HG02840 (cell line): ENCODE results near the gene LBX2.
A peak's percentile ranks its signal among the peaks of the same experiment; 100 is the strongest.

ENCODE experiments used
- ATAC-seq: cut with Tn5 transposase; IDR thresholded peaks from one replicate; pipeline ENCODE4 v1.9.1; 2021; ENCODE audit warnings: mild to moderate bottlenecking, moderate library complexity, moderate number of reproducible peaks; ENCODE audit not compliant: unreplicated experiment, low FRiP score

The LBX2 gene, protein sequence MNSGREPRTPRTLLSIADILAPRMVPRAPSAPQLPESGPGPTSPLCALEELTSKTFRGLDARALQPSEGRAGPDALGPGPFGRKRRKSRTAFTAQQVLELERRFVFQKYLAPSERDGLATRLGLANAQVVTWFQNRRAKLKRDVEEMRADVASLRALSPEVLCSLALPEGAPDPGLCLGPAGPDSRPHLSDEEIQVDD

DNA sequence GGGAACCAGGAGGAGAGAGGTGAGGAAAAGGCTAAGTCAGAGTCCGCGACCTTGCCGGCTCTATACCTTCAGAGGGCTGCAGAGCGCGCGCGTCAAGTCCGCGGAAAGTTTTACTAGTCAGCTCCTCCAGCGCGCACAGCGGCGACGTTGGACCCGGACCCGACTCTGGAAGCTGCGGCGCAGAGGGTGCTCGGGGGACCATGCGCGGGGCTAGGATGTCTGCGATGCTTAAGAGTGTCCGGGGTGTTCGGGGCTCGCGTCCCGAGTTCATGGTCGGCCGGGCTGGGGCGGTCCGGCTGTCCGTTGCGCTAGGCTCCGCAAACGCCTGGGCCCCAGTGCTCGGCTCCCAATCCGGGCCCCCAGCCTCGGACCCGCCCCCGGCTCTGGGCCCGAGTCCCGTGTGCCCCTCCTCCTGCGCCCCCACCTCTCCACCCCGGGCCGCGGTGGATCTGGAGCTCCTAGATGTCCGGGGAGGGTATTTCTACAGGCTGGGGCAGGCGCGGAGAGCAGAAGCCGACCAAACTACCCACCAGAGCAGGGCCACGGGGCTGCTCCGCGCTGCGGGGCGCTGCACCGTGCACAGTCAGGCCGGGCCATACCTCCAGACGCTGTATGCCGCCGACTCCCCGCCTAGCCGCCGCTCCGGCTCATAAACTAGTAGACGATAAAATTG is at the start of gene LBX2:
LBX2 (minus strand) TSS at position 337 of the 673 bp plus-strand sequence; CDS start at position 271, 66 bp downstream.
- no peak for ATAC-seq

DNA sequence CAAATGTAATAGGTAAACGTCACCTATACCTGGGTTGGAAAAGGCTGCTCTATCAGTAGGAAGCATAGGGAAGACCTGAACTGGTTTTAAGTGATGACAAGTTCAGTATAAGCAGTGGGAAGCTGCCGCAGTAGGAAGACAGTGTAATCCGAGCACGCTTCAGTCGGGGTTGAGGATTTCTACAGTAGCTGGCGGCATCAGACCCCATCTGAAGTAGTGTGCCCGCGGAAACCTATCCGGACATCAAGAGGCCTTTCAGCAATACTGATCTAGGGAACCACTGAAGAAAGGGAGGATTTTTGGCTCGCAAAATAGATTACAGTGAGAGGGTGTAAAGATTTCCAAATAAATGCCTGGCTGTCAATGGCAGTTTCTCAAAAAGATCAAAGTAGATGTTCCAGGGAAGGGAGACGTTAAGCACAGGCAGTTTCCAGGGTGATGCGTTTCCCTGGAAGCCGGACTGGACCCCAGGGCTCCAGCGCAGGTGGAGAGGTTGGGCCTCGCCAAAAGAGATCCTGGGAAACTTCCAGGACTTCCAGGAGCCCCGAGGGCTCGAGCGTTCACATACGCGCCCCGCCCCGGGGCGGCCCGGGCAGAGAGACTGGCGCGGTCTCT is 49.0 kb upstream of the LBX2 start:
- ATAC-seq = no peak

DNA sequence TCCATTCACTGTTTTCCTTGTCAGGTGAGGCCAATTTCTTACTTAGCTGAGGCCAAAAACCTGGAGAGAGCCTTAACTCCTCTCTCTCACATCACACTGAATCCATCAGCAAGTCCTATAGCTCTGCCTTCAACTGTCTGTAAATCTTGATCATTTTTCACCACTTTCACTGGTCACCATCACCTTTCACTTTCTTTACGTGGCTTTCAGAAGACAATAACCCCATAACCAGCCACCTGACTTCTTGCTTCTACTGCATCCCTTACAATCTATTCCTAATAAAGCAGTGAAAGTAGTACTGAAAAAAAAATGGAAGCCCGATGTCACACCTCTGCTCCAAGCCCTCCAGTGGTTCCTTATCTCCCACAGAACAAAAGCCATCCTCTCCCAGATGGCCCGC is 46.6 kb upstream of the LBX2 start:
- no peak for ATAC-seq

DNA sequence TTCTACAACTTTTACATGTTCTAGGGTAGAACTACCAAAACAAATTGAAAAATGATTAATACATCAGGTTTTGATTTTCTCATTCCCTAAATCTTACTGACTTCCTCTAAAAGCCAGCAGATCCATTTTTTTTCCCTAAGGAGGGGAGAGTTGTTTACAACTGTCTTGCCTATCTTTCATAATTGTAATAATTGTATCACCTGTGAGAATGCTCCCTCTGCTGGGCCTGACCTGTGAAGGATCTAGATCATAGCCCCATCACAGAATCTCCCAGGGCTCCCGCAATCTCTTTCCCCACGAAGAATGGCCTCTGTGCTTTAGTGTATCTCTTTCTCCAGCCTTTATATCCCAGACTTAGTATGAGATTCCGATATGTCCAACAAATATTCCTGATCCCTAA is 45.2 kb upstream of the LBX2 start:
- no peak for ATAC-seq

DNA sequence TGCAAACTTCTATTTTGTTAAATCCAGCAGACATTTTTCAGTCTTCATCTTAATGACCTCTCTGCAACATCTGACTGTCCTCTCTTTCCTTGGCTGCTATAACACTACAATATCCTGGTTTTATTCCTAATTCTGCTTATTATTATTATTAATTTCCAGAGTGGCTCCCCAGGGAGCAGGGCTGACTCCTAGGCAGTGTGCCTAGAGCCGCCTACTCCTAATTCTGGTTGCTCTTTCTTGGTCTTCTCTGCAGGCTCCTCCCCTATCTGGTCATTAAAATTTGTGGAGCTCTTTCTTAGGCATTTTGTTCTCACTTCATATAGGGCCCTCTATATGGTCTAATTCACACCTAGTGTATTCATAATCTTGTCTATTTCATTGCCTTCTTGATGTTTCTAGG is 43.6 kb upstream of the LBX2 start:
- no peak for ATAC-seq

DNA sequence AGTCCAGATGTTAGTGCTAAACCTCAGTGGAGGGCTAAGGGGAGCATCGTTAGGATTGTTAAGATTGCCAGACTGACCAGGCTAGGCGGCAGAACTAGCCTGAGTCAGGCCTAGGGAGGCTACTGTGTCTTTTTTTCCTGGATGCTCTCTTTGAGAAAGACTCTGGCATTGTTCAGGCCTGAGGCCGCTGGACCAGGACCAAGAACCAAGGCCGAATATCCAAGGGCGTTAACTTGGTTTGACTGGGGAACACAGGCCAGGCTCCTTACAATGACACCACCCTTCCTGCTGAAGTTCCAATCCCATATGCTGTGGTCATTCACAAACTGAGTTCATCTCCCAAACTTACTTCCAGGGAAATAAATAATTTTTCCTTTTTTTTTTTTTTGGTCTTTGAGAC is 40.9 kb upstream of the LBX2 start:
- no peak for ATAC-seq

DNA sequence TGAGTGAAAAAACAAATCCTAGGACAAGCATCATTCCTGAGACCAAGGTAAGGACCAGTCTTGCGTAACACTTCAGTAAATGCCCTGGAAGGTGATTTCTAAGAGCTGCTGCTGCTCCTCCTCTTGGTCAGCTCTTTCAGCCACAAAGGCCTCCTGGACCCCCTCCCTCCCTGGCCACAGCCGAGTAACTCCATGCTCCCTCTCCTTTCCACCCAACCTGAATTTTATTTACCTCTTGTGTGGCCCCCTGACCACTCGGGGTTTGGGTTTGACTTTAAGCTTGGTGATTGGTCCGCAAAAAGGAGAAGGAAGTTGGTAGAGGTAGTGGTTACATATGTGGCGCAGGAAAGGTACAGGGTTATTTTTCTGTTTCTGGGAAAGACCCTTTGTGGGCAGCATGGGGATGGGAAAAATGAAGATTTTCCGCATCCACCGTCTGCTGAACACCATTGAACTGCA is 39.5 kb upstream of the LBX2 start:
- peak; percentile 52 for ATAC-seq

DNA sequence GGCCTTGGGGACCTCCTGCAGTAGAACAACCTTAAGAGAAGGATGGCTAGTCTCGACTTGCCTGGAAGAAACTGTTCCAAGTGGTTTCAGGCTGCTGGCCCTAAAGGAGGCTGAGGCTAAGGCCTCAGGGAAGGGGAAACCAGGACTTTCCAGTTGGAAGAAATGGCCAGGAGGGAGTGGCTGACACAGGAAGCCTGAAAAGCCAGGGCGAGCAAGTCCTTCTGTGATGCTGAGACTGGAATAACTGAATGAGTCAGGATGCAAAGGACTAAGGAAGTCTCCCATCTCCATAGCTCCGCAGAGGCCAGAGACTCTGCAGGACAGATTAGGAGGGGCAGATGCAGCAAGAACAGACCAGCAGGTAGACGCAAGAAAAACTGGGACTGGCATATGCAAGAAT is 37.7 kb upstream of the LBX2 start:
- no peak for ATAC-seq

DNA sequence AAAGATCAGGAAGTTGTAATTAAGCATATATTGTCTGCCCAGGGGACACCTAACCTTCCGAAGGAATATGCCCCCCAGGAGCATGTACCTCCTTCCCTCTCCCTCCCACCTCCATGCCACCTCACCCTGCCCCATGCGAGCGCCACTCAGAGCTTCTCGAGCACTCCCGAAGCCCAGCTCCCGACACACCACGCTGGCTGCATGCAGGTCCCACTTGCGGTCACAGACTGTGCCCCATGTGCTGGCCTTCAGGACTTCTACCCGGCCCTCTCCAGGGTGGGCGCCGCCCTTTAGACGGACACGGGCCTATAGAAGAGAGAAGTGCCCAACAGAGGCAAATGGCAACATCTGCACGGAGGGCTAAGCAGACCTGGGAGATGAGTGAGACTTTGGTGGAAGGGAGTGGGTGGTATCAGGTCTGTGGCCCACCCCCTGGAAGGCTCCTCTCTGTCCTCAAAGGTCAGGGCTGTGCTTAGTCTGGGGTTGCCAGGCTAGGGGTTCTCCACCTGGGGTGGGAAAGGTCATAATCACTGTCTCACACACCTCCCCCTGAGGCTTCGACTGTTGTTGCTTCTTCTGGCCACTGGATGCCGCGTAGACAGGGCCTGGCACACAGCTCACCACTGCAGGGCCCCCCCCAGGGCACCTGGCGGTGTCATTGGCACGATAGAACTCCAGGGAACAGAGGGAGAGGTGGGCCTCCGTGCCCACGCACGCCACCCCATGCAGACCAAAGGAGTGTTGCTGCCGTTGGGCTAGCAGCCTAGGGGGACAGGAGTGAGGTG is 37.0 kb upstream of the LBX2 start:
- no peak for ATAC-seq

DNA sequence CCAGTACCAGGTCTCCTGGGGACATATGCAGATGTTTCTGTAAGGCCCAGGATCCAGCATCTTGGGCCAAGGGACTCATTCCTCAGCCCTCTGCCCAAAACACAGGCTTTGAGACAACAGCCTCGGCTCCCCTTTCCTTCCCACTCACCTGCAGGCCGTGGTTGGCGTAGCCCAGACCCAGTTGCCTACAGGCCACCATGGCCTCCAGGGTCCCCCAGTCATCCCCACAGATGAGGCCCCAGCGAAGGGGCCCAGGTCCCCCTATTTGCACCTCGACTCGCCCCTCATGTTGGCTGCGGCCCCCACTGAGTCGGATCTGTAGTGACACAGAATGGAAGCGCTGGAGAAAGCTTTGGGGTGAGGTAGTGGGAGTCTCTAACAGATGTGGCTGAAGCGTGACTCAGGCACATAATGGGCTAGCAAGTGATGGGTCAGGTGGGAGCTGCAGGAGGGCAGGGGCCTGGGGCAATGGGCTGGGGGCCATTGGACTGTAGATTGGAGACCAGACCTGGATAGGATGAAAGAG is 36.1 kb upstream of the LBX2 start:
- ATAC-seq = no peak

DNA sequence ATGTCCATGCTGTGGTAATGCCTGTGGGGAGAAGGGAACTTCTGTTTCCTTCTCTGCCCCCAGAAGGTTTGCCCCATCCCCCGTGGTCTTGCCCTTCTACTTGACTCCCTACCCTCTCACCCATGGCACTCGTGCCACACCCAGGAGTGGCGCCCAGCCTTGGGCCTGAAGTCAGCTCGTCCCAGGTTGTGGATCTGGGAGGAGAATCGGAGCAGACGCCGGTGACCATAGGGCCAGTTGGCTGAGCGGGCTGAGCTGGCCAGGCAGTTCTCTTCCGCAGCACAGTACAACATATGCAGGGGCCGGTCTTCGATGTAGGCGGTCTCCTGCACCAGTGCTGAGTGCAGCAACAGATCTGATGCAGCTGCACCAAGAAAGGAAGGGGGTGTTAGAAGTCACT is 35.0 kb upstream of the LBX2 start:
- ATAC-seq = no peak

DNA sequence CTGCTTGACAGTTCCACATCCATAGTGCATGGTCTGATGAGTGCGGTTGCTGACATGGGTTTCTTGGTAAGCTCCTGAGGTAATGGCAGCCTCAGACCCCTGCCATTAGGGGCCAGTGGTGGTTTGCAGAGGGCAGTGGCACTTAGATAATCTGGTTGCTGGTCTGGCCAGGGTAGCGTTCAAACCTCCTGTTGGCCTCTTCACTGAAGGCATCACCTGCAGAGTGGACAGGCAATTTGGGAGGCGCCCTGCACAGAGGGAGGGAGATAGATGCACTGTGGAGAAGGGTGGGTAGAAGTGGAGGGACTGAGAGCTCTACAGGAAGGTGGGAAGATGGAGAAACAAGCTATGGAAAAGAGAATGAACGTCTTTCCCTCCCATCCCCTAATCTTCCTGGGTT is 34.1 kb upstream of the LBX2 start:
- no peak for ATAC-seq

DNA sequence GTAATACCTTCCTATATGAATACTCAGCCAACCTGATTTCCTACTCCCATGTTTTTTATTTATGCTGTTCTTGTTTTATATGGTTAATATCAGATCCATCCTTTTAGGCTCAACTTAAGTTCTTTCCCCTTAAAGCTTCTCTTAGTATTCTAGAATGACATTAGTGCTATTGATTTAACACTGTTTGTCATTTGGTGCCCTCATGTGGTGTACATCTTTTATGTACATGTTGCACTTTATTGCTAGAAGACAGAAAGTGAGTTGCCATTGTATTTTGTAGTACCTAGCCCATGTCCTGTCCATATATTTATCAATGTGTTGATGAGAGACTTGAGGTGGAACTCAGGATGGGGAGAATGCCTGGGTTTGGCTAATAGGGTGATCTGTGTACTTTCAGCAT is 32.8 kb upstream of the LBX2 start:
- no peak for ATAC-seq

DNA sequence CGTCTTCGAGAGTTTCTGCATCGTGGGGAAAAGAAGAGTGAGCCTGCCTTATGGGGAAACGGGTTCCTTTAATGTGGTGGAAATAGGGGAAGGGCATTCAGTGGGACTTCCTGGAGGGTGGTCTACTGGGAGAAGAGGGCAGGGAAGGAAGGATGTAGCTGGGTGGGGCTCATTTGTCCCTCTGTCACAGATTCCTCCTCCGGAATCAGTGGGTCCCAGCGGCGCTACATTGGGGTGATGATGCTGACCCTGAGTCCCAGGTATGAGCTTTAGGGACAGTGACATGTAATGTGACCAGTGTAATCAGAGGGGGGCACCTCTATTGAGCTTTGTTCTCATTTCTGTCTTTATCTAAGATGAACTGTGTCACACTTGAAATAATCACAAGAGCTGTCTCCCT is 32.3 kb upstream of the LBX2 start:
- no peak for ATAC-seq

DNA sequence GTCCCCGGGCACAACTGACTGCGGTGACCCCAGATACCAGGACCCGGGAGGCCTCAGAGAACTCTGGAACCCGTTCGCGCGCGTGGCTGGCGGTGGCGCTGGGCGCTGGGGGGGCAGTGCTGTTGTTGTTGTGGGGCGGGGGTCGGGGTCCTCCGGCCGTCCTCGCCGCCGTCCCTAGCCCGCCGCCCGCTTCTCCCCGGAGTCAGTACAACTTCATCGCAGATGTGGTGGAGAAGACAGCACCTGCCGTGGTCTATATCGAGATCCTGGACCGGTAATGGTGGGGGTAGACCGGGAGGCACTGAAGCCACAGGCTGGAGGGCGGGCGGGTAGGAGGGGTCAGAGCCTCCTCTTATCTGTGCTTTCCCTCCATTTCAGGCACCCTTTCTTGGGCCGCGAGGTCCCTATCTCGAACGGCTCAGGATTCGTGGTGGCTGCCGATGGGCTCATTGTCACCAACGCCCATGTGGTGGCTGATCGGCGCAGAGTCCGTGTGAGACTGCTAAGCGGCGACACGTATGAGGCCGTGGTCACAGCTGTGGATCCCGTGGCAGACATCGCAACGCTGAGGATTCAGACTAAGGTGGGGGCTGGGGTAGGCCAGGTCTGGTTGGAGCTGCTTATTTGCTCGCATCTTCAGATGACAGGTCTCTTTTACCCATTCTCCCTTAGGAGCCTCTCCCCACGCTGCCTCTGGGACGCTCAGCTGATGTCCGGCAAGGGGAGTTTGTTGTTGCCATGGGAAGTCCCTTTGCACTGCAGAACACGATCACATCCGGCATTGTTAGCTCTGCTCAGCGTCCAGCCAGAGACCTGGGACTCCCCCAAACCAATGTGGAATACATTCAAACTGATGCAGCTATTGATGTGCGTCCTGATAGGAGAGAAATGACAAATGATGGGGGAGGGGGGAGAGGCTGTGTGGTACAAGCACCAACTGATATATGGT is 31.1 kb upstream of the LBX2 start:
- ATAC-seq = peak; percentile 26

DNA sequence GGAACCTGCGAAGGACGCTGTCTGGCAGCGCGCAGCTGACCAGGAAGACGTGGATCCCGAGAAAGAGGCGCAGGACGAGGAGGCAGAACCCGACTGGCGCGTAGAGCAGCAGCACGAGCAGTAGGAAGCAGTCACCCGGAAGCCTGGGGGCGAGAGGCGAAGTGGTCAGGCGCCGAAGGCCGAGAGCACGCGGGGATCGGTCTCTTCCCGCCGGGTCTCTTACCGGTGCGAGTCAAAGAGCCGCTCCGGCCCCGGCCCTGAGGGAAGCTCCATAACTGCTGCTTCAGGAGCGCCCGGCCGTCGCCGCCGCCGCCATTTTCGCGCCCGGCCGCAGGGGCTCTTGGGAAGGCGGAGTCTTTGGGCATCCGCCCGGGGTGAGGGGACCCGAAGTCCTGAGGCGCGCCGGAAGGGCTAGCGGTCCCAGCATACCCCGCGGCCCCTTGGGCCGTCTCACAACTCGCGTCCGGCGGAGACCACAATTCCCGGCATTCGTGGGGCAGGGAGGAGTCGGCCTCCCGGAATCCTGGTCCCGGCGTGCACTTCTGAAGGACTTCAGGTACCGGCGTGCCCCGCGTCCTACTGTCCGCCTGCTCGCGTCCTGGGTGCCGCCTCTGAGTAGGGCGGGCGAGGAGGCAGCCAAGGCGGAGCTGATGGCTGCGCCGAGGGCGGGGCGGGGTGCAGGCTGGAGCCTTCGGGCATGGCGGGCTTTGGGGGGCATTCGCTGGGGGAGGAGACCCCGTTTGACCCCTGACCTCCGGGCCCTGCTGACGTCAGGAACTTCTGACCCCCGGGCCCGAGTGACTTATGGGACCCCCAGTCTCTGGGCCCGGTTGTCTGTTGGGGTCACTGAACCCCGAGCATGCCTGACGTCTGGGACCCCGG is 30.2 kb upstream of the LBX2 start, which contains the start of the genes AUP1 and HTRA2:
AUP1 (minus strand) TSS at position 350 of the 882 bp plus-strand sequence; CDS start at position 273, 77 bp downstream.
HTRA2 (plus strand) TSS at position 577 of the 882 bp plus-strand sequence; CDS start at position 651, 74 bp downstream.
- peak; percentile 77 for ATAC-seq

DNA sequence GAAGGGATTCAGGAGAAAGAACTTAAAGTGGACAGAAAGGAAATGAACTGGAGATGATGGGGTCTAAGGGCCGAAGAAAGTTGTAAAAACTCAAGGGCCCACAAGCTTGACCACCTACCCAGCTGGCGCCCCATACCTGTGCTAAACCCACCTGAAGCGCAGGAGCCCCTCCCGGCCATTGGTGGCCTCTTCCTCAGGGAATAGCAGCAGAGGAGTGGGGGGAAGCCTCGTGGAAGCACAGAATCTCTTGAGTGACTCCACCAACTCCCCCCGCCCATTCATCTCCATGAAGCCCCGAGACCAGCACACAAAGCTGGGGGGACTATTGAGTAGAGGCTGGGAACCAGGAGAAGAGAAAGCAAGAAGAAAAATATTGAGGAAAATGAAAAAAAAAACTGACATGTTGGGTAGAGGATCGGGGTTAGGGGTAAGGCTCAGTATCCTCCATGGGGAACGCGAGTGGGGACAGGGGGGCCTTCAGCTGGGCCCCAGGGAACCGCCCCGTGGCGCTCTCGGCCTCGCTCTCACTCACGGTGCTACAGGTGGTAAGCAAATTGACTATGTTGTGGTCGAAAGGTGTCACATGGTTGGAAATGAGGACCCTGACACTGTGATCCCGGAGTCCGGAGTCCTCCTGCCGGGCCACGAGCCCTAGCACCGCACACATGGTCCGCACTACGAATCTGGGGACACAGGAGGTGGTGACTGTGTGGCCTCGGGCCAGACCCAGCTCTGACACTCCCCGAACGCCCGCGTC is 29.4 kb upstream of the LBX2 start:
- ATAC-seq = peak; percentile 11

DNA sequence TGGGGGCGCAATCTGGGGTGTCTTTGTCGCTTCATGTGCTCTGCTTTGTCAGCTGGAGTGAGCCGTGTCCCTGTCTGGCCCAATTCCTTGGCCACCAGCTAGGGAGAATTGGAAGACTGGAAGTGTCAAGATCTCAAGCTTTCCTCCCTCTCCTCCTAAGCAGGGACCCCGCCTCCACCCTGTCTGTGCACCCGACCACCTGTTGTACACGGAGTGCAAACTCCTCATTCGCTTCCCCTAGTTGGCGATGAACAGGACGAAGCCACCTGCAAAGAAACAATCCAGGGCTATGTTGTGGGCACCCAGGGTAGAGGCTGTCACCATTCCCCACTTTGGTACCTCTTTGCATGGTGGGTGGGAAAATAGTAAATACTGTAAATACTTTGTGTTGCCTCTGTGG is 28.3 kb upstream of the LBX2 start:
- ATAC-seq = no peak
